ENCODE measurements around the gene CXCL1. TPM values are rescaled to one million over a fixed set of nuclear protein-coding genes. Genes with fewer than 3 reads are reported as not detected.

CXCL1 gene
- total and polyA plus RNA-seq, 2 donors (not counting 1 experiment from before 2014, with no cell fraction given) = 0.24 TPM; not detected in 1

GRCh38 chr4:73855406-73855805, 13.8 kb upstream of the CXCL1 start:
- Histone ChIP-seq H3K36me3 (replicated peaks in 1 of 2; ENCODE audit: control extremely low read depth in 1 of 2, control insufficient read depth in 1 of 2, extremely low read depth in 1 of 2, insufficient read depth in 2 of 2, low read length in 1 of 2) (no peaks in the 10 kb centered on the region), H3K27ac (ENCODE audit: low read length in 2 of 2) (no peak overlapping the region), H2AFZ (ENCODE audit: insufficient read depth, low read depth, low read length, poor library complexity, severe bottlenecking) (no peak overlapping the region), H3K9me3 (ENCODE audit: control extremely low read depth in 1 of 3, control insufficient read depth in 2 of 3, insufficient read depth in 1 of 3, low read length in 2 of 3) (no peaks in the 10 kb centered on the region), H3K27me3 (replicated peaks in 1 of 4; ENCODE audit: control extremely low read depth in 1 of 4, control insufficient read depth in 3 of 4, insufficient read depth in 4 of 4, low read length in 3 of 4) (no peaks in the 10 kb centered on the region), H3K79me2 (ENCODE audit: control insufficient read depth, insufficient read depth, low read length) (no peaks in the 10 kb centered on the region), H3K9ac (ENCODE audit: low read length) (no peak overlapping the region), H4K20me1 (ENCODE audit: control insufficient read depth, insufficient read depth, low read length, poor library complexity, severe bottlenecking) (no peaks in the 10 kb centered on the region), H3K4me1 (ENCODE audit: control insufficient read depth in 2 of 2, insufficient read depth in 2 of 2, low read length in 2 of 2) (no peaks in the 10 kb centered on the region), H3K4me3 (ENCODE audit: control extremely low read depth in 1 of 5, extremely low read depth in 1 of 5, insufficient read depth in 1 of 5, low read depth in 2 of 5, low read length in 4 of 5) (no peak overlapping the region), H3K4me2 (replicated peaks; ENCODE audit: low read depth, low read length, poor library complexity, severe bottlenecking) (no peak overlapping the region)
- ATAC-seq (ENCODE audit: low read depth) = no peak
- Mint-ChIP-seq H3K27ac (no peak overlapping the region), H3K9me3 (ENCODE audit: insufficient read depth) (no peaks in the 10 kb centered on the region), H3K4me3 (no peak overlapping the region), H3K4me1 (no peaks in the 10 kb centered on the region), H3K27me3 (peaks cover 34% of the 10 kb centered on the region)
- ChIA-PET CTCF (no interaction called here), POLR2A (no interaction called here)
- WGBS (ENCODE audit: insufficient coverage) = no CpG with 5 or more reads among the region's 4 CpGs
- DNase-seq = no peak
- no peak for TF ChIP-seq EZH2 (IDR thresholded peaks at IDR 0.05; ENCODE audit: borderline replicate concordance, insufficient read depth, low read depth, low read length, poor library complexity, severe bottlenecking)
- TF ChIP-seq, protein P1, sequence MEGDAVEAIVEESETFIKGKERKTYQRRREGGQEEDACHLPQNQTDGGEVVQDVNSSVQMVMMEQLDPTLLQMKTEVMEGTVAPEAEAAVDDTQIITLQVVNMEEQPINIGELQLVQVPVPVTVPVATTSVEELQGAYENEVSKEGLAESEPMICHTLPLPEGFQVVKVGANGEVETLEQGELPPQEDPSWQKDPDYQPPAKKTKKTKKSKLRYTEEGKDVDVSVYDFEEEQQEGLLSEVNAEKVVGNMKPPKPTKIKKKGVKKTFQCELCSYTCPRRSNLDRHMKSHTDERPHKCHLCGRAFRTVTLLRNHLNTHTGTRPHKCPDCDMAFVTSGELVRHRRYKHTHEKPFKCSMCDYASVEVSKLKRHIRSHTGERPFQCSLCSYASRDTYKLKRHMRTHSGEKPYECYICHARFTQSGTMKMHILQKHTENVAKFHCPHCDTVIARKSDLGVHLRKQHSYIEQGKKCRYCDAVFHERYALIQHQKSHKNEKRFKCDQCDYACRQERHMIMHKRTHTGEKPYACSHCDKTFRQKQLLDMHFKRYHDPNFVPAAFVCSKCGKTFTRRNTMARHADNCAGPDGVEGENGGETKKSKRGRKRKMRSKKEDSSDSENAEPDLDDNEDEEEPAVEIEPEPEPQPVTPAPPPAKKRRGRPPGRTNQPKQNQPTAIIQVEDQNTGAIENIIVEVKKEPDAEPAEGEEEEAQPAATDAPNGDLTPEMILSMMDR (IDR thresholded peaks at IDR 0.05) = no peak
- intact Hi-C loops (cut with micrococcal nuclease) = no loop called here

GRCh38 chr4:73856518-73856917, 12.7 kb upstream of the CXCL1 start:
- no peak overlapping the region for H3K27ac Mint-ChIP-seq
- ChIA-PET CTCF (no interaction called here), POLR2A (no interaction called here)
- Histone ChIP-seq H3K9me3 (ENCODE audit: control extremely low read depth in 1 of 3, control insufficient read depth in 2 of 3, insufficient read depth in 1 of 3, low read length in 2 of 3) (no peaks in the 10 kb centered on the region), H3K4me2 (replicated peaks; ENCODE audit: low read depth, low read length, poor library complexity, severe bottlenecking) (no peak overlapping the region), H3K4me1 (ENCODE audit: control insufficient read depth in 2 of 2, insufficient read depth in 2 of 2, low read length in 2 of 2) (no peaks in the 10 kb centered on the region), H4K20me1 (ENCODE audit: control insufficient read depth, insufficient read depth, low read length, poor library complexity, severe bottlenecking) (no peaks in the 10 kb centered on the region), H3K79me2 (ENCODE audit: control insufficient read depth, insufficient read depth, low read length) (no peaks in the 10 kb centered on the region), H3K9ac (ENCODE audit: low read length) (no peak overlapping the region), H3K4me3 (ENCODE audit: control extremely low read depth in 1 of 5, extremely low read depth in 1 of 5, insufficient read depth in 1 of 5, low read depth in 2 of 5, low read length in 4 of 5) (no peak overlapping the region), H3K36me3 (replicated peaks in 1 of 2; ENCODE audit: control extremely low read depth in 1 of 2, control insufficient read depth in 1 of 2, extremely low read depth in 1 of 2, insufficient read depth in 2 of 2, low read length in 1 of 2) (no peaks in the 10 kb centered on the region), H3K27ac (ENCODE audit: low read length in 2 of 2) (no peak overlapping the region), H2AFZ (ENCODE audit: insufficient read depth, low read depth, low read length, poor library complexity, severe bottlenecking) (no peak overlapping the region), H3K27me3 (replicated peaks in 1 of 4; ENCODE audit: control extremely low read depth in 1 of 4, control insufficient read depth in 3 of 4, insufficient read depth in 4 of 4, low read length in 3 of 4) (no peaks in the 10 kb centered on the region)
- H3K4me3 Mint-ChIP-seq = no peak overlapping the region
- intact Hi-C loops (cut with micrococcal nuclease) = no loop called here
- no peaks in the 10 kb centered on the region for H3K4me1 Mint-ChIP-seq
- H3K9me3 Mint-ChIP-seq (ENCODE audit: insufficient read depth) = no peaks in the 10 kb centered on the region
- DNase-seq (no peak), ATAC-seq (ENCODE audit: low read depth) (no peak)
- no peak for TF ChIP-seq EZH2 (IDR thresholded peaks at IDR 0.05; ENCODE audit: borderline replicate concordance, insufficient read depth, low read depth, low read length, poor library complexity, severe bottlenecking)
- TF ChIP-seq, protein P1 (IDR thresholded peaks at IDR 0.05) = no peak
- H3K27me3 Mint-ChIP-seq = peaks cover 31% of the 10 kb centered on the region
